T-cell (primary cell): Measurements from ENCODE around the gene FBXO36. TPM values are rescaled to one million over a fixed set of nuclear protein-coding genes. Genes with fewer than 3 reads are reported as not detected.

ENCODE experiments used
- ATAC-seq, 4 experiments: fragments of 200-7000 bp in 3 of 4; fragments of 150-1000 bp in 1 of 4; cut with Tn5 transposase; replicated peaks in 1 of 4; 1 replicate in 3 of 4; 2 replicates in 1 of 4; pipeline ENCODE4 v1.10.0; 2021; ENCODE audit warnings: moderate library complexity in 3 of 4, mild to moderate bottlenecking in 2 of 4, moderate number of reproducible peaks in 1 of 4
- CTCF ChIA-PET, 2 donors: fragments of 300-600 bp; sonication (Branson Sonifier 250); formaldehyde crosslinking; loops; one replicate each; lab custom pipeline; 2022; ENCODE audit warnings: antibody characterized with exemption in 2 of 2; lab: Charles Lee
- POLR2A ChIA-PET, 2 donors: fragments of 300-600 bp; sonication (Branson Sonifier 250); formaldehyde crosslinking; loops; one replicate each; lab custom pipeline; 2022; ENCODE audit warnings: antibody characterized with exemption in 2 of 2; lab: Charles Lee
- DNase-seq, 35 experiments: peaks; one replicate each; pipeline versions ENCODE4 v3.0.0 to v3.0.0-alpha.2; 2013 to 2023
- H3K27ac ChIP-seq: one replicate; pipeline ENCODE4 v1.5.1; 2013; ENCODE audit warnings: low read length
- H3K27me3 ChIP-seq, 2 experiments: replicated peaks in 1 of 2; 1 replicate in 1 of 2; 2 replicates in 1 of 2; pipeline versions ENCODE4 v1.6.1 to v1.7.0; 2013; ENCODE audit warnings: low read length in 1 of 2, mixed read lengths in 1 of 2; ENCODE audit not compliant: control insufficient read depth in 2 of 2, insufficient read depth in 2 of 2; ENCODE audit errors: extremely low read depth in 1 of 2
- H3K36me3 ChIP-seq, 2 donors: 1 replicate in 1 of 2; 2 replicates in 1 of 2; pipeline versions ENCODE4 v1.6.1 to v1.7.0; 2013; ENCODE audit warnings: low read length in 1 of 2; ENCODE audit not compliant: control insufficient read depth in 2 of 2, insufficient read depth in 1 of 2; ENCODE audit errors: extremely low read depth in 1 of 2
- H3K4me1 ChIP-seq, 2 experiments: 1 replicate in 1 of 2; 2 replicates in 1 of 2; pipeline versions ENCODE4 v1.6.1 to v1.7.0; 2013; ENCODE audit warnings: low read length in 2 of 2, mixed read lengths in 1 of 2; ENCODE audit not compliant: insufficient read depth in 2 of 2, control insufficient read depth in 1 of 2; ENCODE audit errors: extremely low read depth in 1 of 2
- H3K4me3 ChIP-seq, 2 donors: 1 replicate in 1 of 2; 2 replicates in 1 of 2; pipeline versions ENCODE4 v1.5.1 to v1.7.0; 2013; ENCODE audit warnings: mild to moderate bottlenecking in 2 of 2, low read length in 1 of 2, moderate library complexity in 1 of 2; ENCODE audit not compliant: control insufficient read depth in 1 of 2; ENCODE audit errors: extremely low read depth in 1 of 2
- H3K9me3 ChIP-seq: 2 replicates; pipeline ENCODE4 v1.7.0; 2013
- H3K27ac Mint-ChIP-seq, 2 donors: one replicate each; pipeline ENCODE4 v1.8.0; 2020 to 2021; ENCODE audit warnings: mild to moderate bottlenecking in 2 of 2, mixed read lengths in 2 of 2
- H3K27me3 Mint-ChIP-seq, 2 donors: one replicate each; pipeline ENCODE4 v1.8.0; 2021 to 2022; ENCODE audit warnings: mixed read lengths in 2 of 2
- H3K36me3 Mint-ChIP-seq: one replicate; pipeline ENCODE4 v1.8.0; 2021; ENCODE audit warnings: mixed read lengths
- H3K4me1 Mint-ChIP-seq, 3 donors: one replicate each; pipeline ENCODE4 v1.8.0; 2020 to 2022; ENCODE audit warnings: mixed read lengths in 3 of 3, mild to moderate bottlenecking in 1 of 3
- H3K4me3 Mint-ChIP-seq, 3 donors: one replicate each; pipeline ENCODE4 v1.8.0; 2020 to 2022; ENCODE audit warnings: mild to moderate bottlenecking in 3 of 3, mixed read lengths in 3 of 3, moderate library complexity in 3 of 3
- H3K9me3 Mint-ChIP-seq, 3 donors: one replicate each; pipeline ENCODE4 v1.8.0; 2020 to 2022; ENCODE audit warnings: mixed read lengths in 3 of 3
- WGBS: methylation state at CpG from one replicate; pipeline ENCODE4 v1.1.5; 2013; ENCODE audit warnings: missing lambda C conversion rate; ENCODE audit not compliant: insufficient coverage; 5-methylcytosine and 5-hydroxymethylcytosine counted together
- total RNA-seq, 35 experiments: library from RNA in 6 of 35; stranded (reverse) in 6 of 35; fragments of 120-200 nt in 1 of 35; gene quantifications; one replicate each; pipeline versions ENCODE4 v1.2.1 to v1.2.4 and lab custom pipeline; 2013 to 2026

FBXO36 gene
- total RNA-seq, 5 donors from 2014 or later (not counting 1 experiment from before 2014, with no cell fraction given) = 0.62 to 1.6 (median 1.1) TPM

- ChIA-PET POLR2A (no interaction called here), CTCF (no interaction called here)
- Histone ChIP-seq H3K27me3 (no peaks in the 10 kb centered on the region), H3K4me1 (no peaks in the 10 kb centered on the region), H3K9me3 (no peaks in the 10 kb centered on the region), H3K27ac (no peak overlapping the region), H3K36me3 (no peaks in the 10 kb centered on the region), H3K4me3 (no peak overlapping the region)
- Mint-ChIP-seq H3K4me1 (no peaks in the 10 kb centered on the region), H3K27me3 (no peaks in the 10 kb centered on the region), H3K9me3 (no peaks in the 10 kb centered on the region), H3K4me3 (no peak overlapping the region), H3K27ac (no peak overlapping the region), H3K36me3 (peaks cover 14% of the 10 kb centered on the region)
- ATAC-seq (no peak), DNase-seq (no peak)
- no CpG with 5 or more reads among the region's 6 CpGs for WGBS
These were observed 70.9 kb downstream of the FBXO36 start for GRCh38 chr2:229993236-229993635.

- ChIA-PET CTCF (no interaction called here), POLR2A (no interaction called here)
- H3K4me3 ChIP-seq = no peak overlapping the region
- no peaks in the 10 kb centered on the region for H3K9me3 ChIP-seq
- Mint-ChIP-seq H3K36me3 (peaks cover 14% of the 10 kb centered on the region), H3K27me3 (no peaks in the 10 kb centered on the region), H3K4me3 (no peak overlapping the region), H3K4me1 (peaks cover 0 to 3% (median 2%) of the 10 kb centered on the region in 3 donors), H3K9me3 (no peaks in the 10 kb centered on the region), H3K27ac (no peak overlapping the region)
- no peaks in the 10 kb centered on the region for H3K36me3 ChIP-seq
- H3K4me1 ChIP-seq = no peaks in the 10 kb centered on the region
- no peak overlapping the region for H3K27ac ChIP-seq
- WGBS = 90% methylated on average over 3 of the region's 4 CpGs
- no peak for ATAC-seq
- no peaks in the 10 kb centered on the region for H3K27me3 ChIP-seq
- DNase-seq = no peak
These were observed 74.0 kb downstream of the FBXO36 start for GRCh38 chr2:229996320-229996719.

- POLR2A ChIA-PET = no interaction called here
- CTCF ChIA-PET = interaction anchor here in 1 of 2 donors (0.7 kb wide), 1 partner anchor 164 kb away, joined by 6 read pairs; no protein-coding TSS in a partner anchor
- Histone ChIP-seq H3K27me3 (no peaks in the 10 kb centered on the region), H3K36me3 (no peaks in the 10 kb centered on the region), H3K9me3 (no peaks in the 10 kb centered on the region), H3K4me3 (no peak overlapping the region), H3K4me1 (no peaks in the 10 kb centered on the region), H3K27ac (no peak overlapping the region)
- no peak overlapping the region for H3K27ac Mint-ChIP-seq
- peaks cover 0 to 3% (median 2%) of the 10 kb centered on the region in 3 donors for H3K4me1 Mint-ChIP-seq
- H3K27me3 Mint-ChIP-seq = no peaks in the 10 kb centered on the region
- WGBS = 100% methylated on average over 1 of the region's 3 CpGs
- H3K36me3 Mint-ChIP-seq = peaks cover 11% of the 10 kb centered on the region
- DNase-seq (no peak), ATAC-seq (no peak)
- H3K4me3 Mint-ChIP-seq = no peak overlapping the region
- no peaks in the 10 kb centered on the region for H3K9me3 Mint-ChIP-seq
These were observed 75.3 kb downstream of the FBXO36 start for GRCh38 chr2:229997565-229997964.

- Histone ChIP-seq H3K4me1 (no peaks in the 10 kb centered on the region), H3K27ac (no peak overlapping the region), H3K27me3 (no peaks in the 10 kb centered on the region), H3K4me3 (no peak overlapping the region), H3K36me3 (no peaks in the 10 kb centered on the region), H3K9me3 (no peaks in the 10 kb centered on the region)
- peaks cover 5% of the 10 kb centered on the region for H3K36me3 Mint-ChIP-seq
- no peaks in the 10 kb centered on the region for H3K9me3 Mint-ChIP-seq
- H3K27me3 Mint-ChIP-seq = no peaks in the 10 kb centered on the region
- CTCF ChIA-PET = no interaction called here
- ATAC-seq (no peak), DNase-seq (no peak)
- H3K4me3 Mint-ChIP-seq = no peak overlapping the region
- WGBS = 40% methylated on average over 1 of the region's 6 CpGs
- H3K4me1 Mint-ChIP-seq = peaks cover 0 to 3% (median 2%) of the 10 kb centered on the region in 3 donors
- POLR2A ChIA-PET = interaction anchor here in 1 of 2 donors (0.6 kb wide), 1 partner anchor 36 kb away, joined by 6 read pairs; no protein-coding TSS in a partner anchor
- H3K27ac Mint-ChIP-seq = peak overlapping the region in 1 of 2 donors; percentile 41
These were observed 78.0 kb downstream of the FBXO36 start for GRCh38 chr2:230000118-230000841.

- H3K27me3 ChIP-seq = peaks cover 0 to 2% of the 10 kb centered on the region in 2 experiments
- H3K27ac ChIP-seq = no peak overlapping the region
- peak; percentile 50 to 83 (median 74) for DNase-seq
- WGBS = 83% methylated on average over 4 of the region's 12 CpGs
- no peaks in the 10 kb centered on the region for H3K9me3 Mint-ChIP-seq
- peaks cover 4 to 12% (median 5%) of the 10 kb centered on the region in 3 donors for H3K4me1 Mint-ChIP-seq
- H3K4me1 ChIP-seq = no peaks in the 10 kb centered on the region
- H3K27me3 Mint-ChIP-seq = no peaks in the 10 kb centered on the region
- H3K27ac Mint-ChIP-seq = no peak overlapping the region
- CTCF ChIA-PET = interaction anchor here (0.5 to 1.9 kb wide), 13 partner anchors 54 to 791 kb away, joined by 3 to 11 read pairs (median 4); no protein-coding TSS in a partner anchor
- no peaks in the 10 kb centered on the region for H3K9me3 ChIP-seq
- H3K4me3 ChIP-seq = no peak overlapping the region
- POLR2A ChIA-PET = interaction anchor here in 1 of 2 donors (0.6 kb wide), 1 partner anchor 152 kb away, joined by 3 read pairs; no protein-coding TSS in a partner anchor
- peak; percentile 32 to 63 (median 56) for ATAC-seq
- H3K36me3 ChIP-seq = no peaks in the 10 kb centered on the region
- H3K36me3 Mint-ChIP-seq = no peaks in the 10 kb centered on the region
- peak overlapping the region in 1 of 3 donors; percentile 7 for H3K4me3 Mint-ChIP-seq
These were observed 85.8 kb downstream of the FBXO36 start for GRCh38 chr2:230007931-230008707.

DNA sequence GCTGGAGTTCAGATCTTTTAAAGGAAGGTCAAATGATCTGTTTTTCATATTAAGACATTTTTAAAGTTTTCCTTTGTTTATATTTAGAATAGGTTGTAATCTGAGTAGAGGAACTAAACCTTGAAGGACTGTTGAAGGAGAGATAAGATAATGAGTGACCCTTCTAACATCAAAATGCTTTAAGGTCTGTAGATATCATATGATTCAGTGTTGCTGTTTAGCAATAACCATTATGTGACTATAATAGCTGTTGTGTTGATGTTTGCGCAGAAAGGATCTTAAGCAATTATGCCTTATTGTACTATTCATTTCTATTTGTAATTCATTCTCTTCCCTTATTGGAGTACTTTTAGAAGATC is 86.4 kb downstream of the FBXO36 start:
- no CpG with 5 or more reads among the region's 1 CpG for WGBS

More for the DNA sequence above, 86.4 kb downstream of the FBXO36 start:
- no peaks in the 10 kb centered on the region for H3K27me3 Mint-ChIP-seq
- H3K9me3 Mint-ChIP-seq = no peaks in the 10 kb centered on the region
- peaks cover 4 to 12% (median 5%) of the 10 kb centered on the region in 3 donors for H3K4me1 Mint-ChIP-seq
- H3K4me3 Mint-ChIP-seq = no peak overlapping the region
- Histone ChIP-seq H3K4me3 (no peak overlapping the region), H3K27me3 (peaks cover 0 to 2% of the 10 kb centered on the region in 2 experiments), H3K9me3 (no peaks in the 10 kb centered on the region), H3K36me3 (no peaks in the 10 kb centered on the region), H3K4me1 (no peaks in the 10 kb centered on the region), H3K27ac (no peak overlapping the region)
- ATAC-seq (no peak), DNase-seq (no peak)
- CTCF ChIA-PET = interaction anchor here (0.5 to 1.9 kb wide), 11 partner anchors 54 to 790 kb away, joined by 3 to 11 read pairs (median 4); no protein-coding TSS in a partner anchor
- no peaks in the 10 kb centered on the region for H3K36me3 Mint-ChIP-seq
- H3K27ac Mint-ChIP-seq = no peak overlapping the region
- POLR2A ChIA-PET = interaction anchor here in 1 of 2 donors (0.6 kb wide), 1 partner anchor 151 kb away, joined by 3 read pairs; no protein-coding TSS in a partner anchor
